H9 (cell line): ENCODE results near the gene EIF4E2. TPM values are rescaled to one million over a fixed set of nuclear protein-coding genes. Genes with fewer than 3 reads are reported as not detected.

Source experiments
- DNase-seq: peaks from one replicate; pipeline ENCODE4 v3.0.0-alpha.2; 2017
- H2AFZ ChIP-seq: one replicate; pipeline ENCODE4 v1.6.1; 2013; ENCODE audit warnings: mild to moderate bottlenecking, low read length, control low read depth, moderate library complexity
- H2AK5ac ChIP-seq: 2 replicates; pipeline ENCODE4 v1.6.1; 2013; ENCODE audit warnings: low read length, control low read depth, mixed read lengths; ENCODE audit not compliant: insufficient read length
- H2BK120ac ChIP-seq: one replicate; pipeline ENCODE4 v1.6.1; 2013; ENCODE audit warnings: low read depth, mild to moderate bottlenecking, low read length, control low read depth, inconsistent platforms; ENCODE audit not compliant: poor library complexity, severe bottlenecking
- H2BK12ac ChIP-seq: 2 replicates; pipeline ENCODE4 v1.6.1; 2013; ENCODE audit warnings: low read length, control low read depth, mixed read lengths, low read depth; ENCODE audit not compliant: insufficient read length
- H2BK15ac ChIP-seq: 2 replicates; pipeline ENCODE4 v1.6.1; 2013; ENCODE audit warnings: low read depth, low read length, control low read depth
- H2BK20ac ChIP-seq: one replicate; pipeline ENCODE4 v1.6.1; 2013; ENCODE audit warnings: low read depth, mild to moderate bottlenecking, low read length, control low read depth, inconsistent platforms; ENCODE audit not compliant: poor library complexity, severe bottlenecking
- H2BK5ac ChIP-seq: 2 replicates; pipeline ENCODE4 v1.6.1; 2013; ENCODE audit warnings: low read length, control low read depth, mixed read lengths; ENCODE audit not compliant: insufficient read length
- H3K14ac ChIP-seq: 2 replicates; pipeline ENCODE4 v1.6.1; 2013; ENCODE audit warnings: low read length, control low read depth; ENCODE audit not compliant: insufficient read depth
- H3K18ac ChIP-seq: 2 replicates; pipeline ENCODE4 v1.6.1; 2013; ENCODE audit warnings: low read depth, mild to moderate bottlenecking, mixed read lengths, low read length, control low read depth; ENCODE audit not compliant: insufficient read length
- H3K23ac ChIP-seq: 2 replicates; pipeline ENCODE4 v1.6.1; 2013; ENCODE audit warnings: low read length, control low read depth, mixed read lengths, low read depth; ENCODE audit not compliant: insufficient read length
- H3K23me2 ChIP-seq: 2 replicates; pipeline ENCODE4 v1.6.1; 2013; ENCODE audit warnings: low read depth, mild to moderate bottlenecking, mixed read lengths, low read length, control low read depth; ENCODE audit not compliant: insufficient read length, poor library complexity, severe bottlenecking
- H3K27ac ChIP-seq: 2 replicates; pipeline ENCODE4 v1.5.1; 2013; ENCODE audit warnings: low read length, control low read depth, mixed read lengths, low read depth; ENCODE audit not compliant: insufficient read length
- H3K27me3 ChIP-seq: 2 replicates; pipeline ENCODE4 v1.6.1; 2013; ENCODE audit warnings: low read length, control low read depth, inconsistent platforms; ENCODE audit not compliant: insufficient read depth
- H3K4ac ChIP-seq: 2 replicates; pipeline ENCODE4 v1.6.1; 2013; ENCODE audit warnings: low read depth, mild to moderate bottlenecking, control low read depth, inconsistent platforms, low read length, moderate library complexity
- H3K4me1 ChIP-seq: 2 replicates; pipeline ENCODE4 v1.6.1; 2013; ENCODE audit warnings: low read length, control low read depth, inconsistent platforms; ENCODE audit not compliant: insufficient read depth
- H3K4me2 ChIP-seq: 2 replicates; pipeline ENCODE4 v1.6.1; 2013; ENCODE audit warnings: low read length, control low read depth, mixed read lengths; ENCODE audit not compliant: insufficient read length, insufficient read depth
- H3K56ac ChIP-seq: 2 replicates; pipeline ENCODE4 v1.6.1; 2013; ENCODE audit warnings: low read depth, mild to moderate bottlenecking, mixed read lengths, low read length, control low read depth; ENCODE audit not compliant: insufficient read length
- H3K79me1 ChIP-seq: 2 replicates; pipeline ENCODE4 v1.6.1; 2013; ENCODE audit warnings: low read depth, mild to moderate bottlenecking, moderate library complexity, low read length, control low read depth, inconsistent platforms; ENCODE audit not compliant: insufficient read depth, poor library complexity, severe bottlenecking
- H3K79me2 ChIP-seq: 2 replicates; pipeline ENCODE4 v1.6.1; 2013; ENCODE audit warnings: low read length, control low read depth, inconsistent platforms; ENCODE audit not compliant: insufficient read depth
- H3K9ac ChIP-seq: 2 replicates; pipeline ENCODE4 v1.6.1; 2013; ENCODE audit warnings: low read length, control low read depth, mixed read lengths; ENCODE audit not compliant: insufficient read length; ENCODE audit errors: extremely low read depth
- H3K9me3 ChIP-seq: one replicate; pipeline ENCODE4 v1.6.1; 2013; ENCODE audit warnings: low read depth, low read length, inconsistent platforms; ENCODE audit not compliant: control insufficient read depth
- H3T11ph ChIP-seq: one replicate; pipeline ENCODE4 v1.6.1; 2013; ENCODE audit warnings: mild to moderate bottlenecking, low read length, control low read depth, inconsistent platforms
- H4K20me1 ChIP-seq: one replicate; pipeline ENCODE4 v1.6.1; 2013; ENCODE audit not compliant: control insufficient read depth, insufficient read length, insufficient read depth
- H4K5ac ChIP-seq: 2 replicates; pipeline ENCODE4 v1.6.1; 2013; ENCODE audit warnings: low read depth, mild to moderate bottlenecking, mixed read lengths, low read length, control low read depth; ENCODE audit not compliant: insufficient read length
- H4K8ac ChIP-seq: replicated peaks from 2 replicates; pipeline ENCODE4 v1.6.1; 2013; ENCODE audit warnings: low read length, control low read depth, mixed read lengths, low read depth; ENCODE audit not compliant: insufficient read length
- H4K91ac ChIP-seq: 2 replicates; pipeline ENCODE4 v1.6.1; 2013; ENCODE audit warnings: low read depth, mild to moderate bottlenecking, moderate library complexity, mixed read lengths, low read length, control low read depth; ENCODE audit not compliant: insufficient read length
- H3K27ac Mint-ChIP-seq, 3 experiments: 2 replicates in 2 of 3; 3 replicates in 1 of 3; pipeline ENCODE4 v1.8.0; 2020 to 2021; ENCODE audit warnings: mixed read lengths in 3 of 3, mild to moderate bottlenecking in 1 of 3, moderate library complexity in 1 of 3
- H3K27me3 Mint-ChIP-seq: 2 replicates; pipeline ENCODE4 v1.8.0; 2021; ENCODE audit warnings: low read depth, mild to moderate bottlenecking, moderate library complexity, mixed read lengths
- H3K36me3 Mint-ChIP-seq, 3 experiments: 2 replicates in 2 of 3; 3 replicates in 1 of 3; pipeline ENCODE4 v1.8.0; 2020 to 2021; ENCODE audit warnings: low read depth in 3 of 3, mixed read lengths in 3 of 3; ENCODE audit not compliant: insufficient read depth in 1 of 3
- H3K4me1 Mint-ChIP-seq, 2 experiments: 2 replicates each; pipeline ENCODE4 v1.8.0; 2020; ENCODE audit warnings: mixed read lengths in 2 of 2
- H3K4me3 Mint-ChIP-seq, 2 experiments: 2 replicates in 1 of 2; 3 replicates in 1 of 2; pipeline ENCODE4 v1.8.0; 2020 to 2021; ENCODE audit warnings: mild to moderate bottlenecking in 2 of 2, mixed read lengths in 2 of 2, moderate library complexity in 1 of 2
- H3K9me3 Mint-ChIP-seq, 2 experiments: 2 replicates in 1 of 2; 3 replicates in 1 of 2; pipeline ENCODE4 v1.8.0; 2020; ENCODE audit warnings: mild to moderate bottlenecking in 2 of 2, mixed read lengths in 2 of 2, moderate library complexity in 1 of 2
- WGBS: extraction: QIAGEN DNeasy Blood & Tissue Kit; methylation state at CpG from one replicate; pipeline ENCODE4 v1.1.7; 2013; ENCODE audit warnings: missing lambda C conversion rate, low lambda C conversion rate, mixed read lengths; ENCODE audit not compliant: insufficient read length; ENCODE audit errors: extremely low coverage; 5-methylcytosine and 5-hydroxymethylcytosine counted together
- total RNA-seq: library from RNA; stranded (reverse); gene quantifications from 2 replicates; pipeline ENCODE4 v1.2.1, GENCODE V29; 2021
- TF ChIP-seq, protein P1 (sequence below): fragments of 200-600 bp; sonication (generic); conservative IDR thresholded peaks from 3 replicates; pipeline ENCODE4 v1.8.0; 2021; ENCODE audit warnings: antibody characterized with exemption, mild to moderate bottlenecking

Gene EIF4E2
- total RNA-seq, 1 experiment from 2014 or later: 109 TPM

DNA sequence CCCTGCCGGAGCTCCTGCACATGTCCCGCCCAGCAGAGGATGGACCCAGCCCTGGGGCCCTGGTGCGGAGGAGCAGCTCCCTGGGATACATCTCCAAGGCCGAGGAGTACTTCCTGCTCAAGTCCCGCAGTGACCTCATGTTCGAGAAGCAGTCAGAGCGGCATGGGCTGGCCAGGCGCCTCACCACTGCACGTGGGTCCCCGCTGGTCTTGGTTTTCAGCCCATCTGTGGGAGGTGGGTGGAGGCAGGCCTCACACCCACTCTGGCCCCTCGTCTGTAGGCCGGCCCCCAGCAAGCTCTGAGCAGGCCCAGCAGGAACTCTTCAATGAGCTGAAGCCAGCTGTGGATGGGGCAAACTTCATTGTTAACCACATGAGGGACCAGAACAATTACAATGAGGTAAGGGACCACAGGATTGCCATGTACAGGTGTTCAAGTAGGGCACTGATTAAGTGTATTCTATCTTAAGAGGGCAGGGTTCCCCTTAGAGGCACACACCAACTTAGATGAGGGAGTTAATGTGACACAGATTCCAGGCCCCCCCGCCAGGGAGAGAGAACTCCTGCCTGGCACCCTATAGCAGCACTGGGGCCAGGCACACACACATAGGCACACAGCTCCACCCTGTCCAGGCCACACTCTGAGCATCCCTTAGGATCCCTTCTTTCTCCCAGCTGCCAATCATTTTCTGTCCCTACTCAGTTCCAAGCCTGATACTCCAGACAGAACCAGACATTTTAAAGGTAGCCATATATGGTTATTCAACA, 16.4 kb upstream of the EIF4E2 start:
- Histone ChIP-seq H3K9ac (no peak overlapping the region), H3K14ac (no peak overlapping the region), H3K23me2 (no peaks in the 10 kb centered on the region), H3K4me2 (no peak overlapping the region), H4K91ac (no peak overlapping the region), H3K27me3 (no peaks in the 10 kb centered on the region), H4K8ac (no peak overlapping the region), H2AK5ac (no peak overlapping the region), H2BK120ac (no peak overlapping the region), H2BK12ac (no peak overlapping the region), H2BK5ac (no peak overlapping the region), H3K23ac (no peak overlapping the region), H2AFZ (no peak overlapping the region), H4K5ac (no peak overlapping the region), H3K9me3 (no peaks in the 10 kb centered on the region), H3T11ph (no peak overlapping the region), H3K4ac (no peak overlapping the region), H3K56ac (no peak overlapping the region), H3K27ac (no peak overlapping the region), H3K79me1 (no peaks in the 10 kb centered on the region), H4K20me1 (no peaks in the 10 kb centered on the region), H2BK15ac (no peak overlapping the region), H3K79me2 (no peaks in the 10 kb centered on the region), H3K4me1 (peaks cover 4% of the 10 kb centered on the region; the same call in 1 of the 2 replicates), H3K18ac (no peak overlapping the region), H2BK20ac (no peak overlapping the region)
- Mint-ChIP-seq H3K27ac (peak overlapping the region in 1 of 3 experiments; percentile 27; a peak in 1 of 7 replicates), H3K4me3 (no peak overlapping the region), H3K27me3 (peaks cover 21% of the 10 kb centered on the region), H3K36me3 (peaks cover 0 to 3% (median 0%) of the 10 kb centered on the region in 3 experiments; a peak in 1 of 7 replicates), H3K9me3 (peaks cover 4 to 8% of the 10 kb centered on the region in 2 experiments; a peak in 4 of 5 replicates), H3K4me1 (peaks cover 25 to 34% of the 10 kb centered on the region in 2 experiments)
- WGBS: no CpG with 5 or more reads among the region's 13 CpGs
- DNase-seq: no peak
- TF ChIP-seq, protein P1, sequence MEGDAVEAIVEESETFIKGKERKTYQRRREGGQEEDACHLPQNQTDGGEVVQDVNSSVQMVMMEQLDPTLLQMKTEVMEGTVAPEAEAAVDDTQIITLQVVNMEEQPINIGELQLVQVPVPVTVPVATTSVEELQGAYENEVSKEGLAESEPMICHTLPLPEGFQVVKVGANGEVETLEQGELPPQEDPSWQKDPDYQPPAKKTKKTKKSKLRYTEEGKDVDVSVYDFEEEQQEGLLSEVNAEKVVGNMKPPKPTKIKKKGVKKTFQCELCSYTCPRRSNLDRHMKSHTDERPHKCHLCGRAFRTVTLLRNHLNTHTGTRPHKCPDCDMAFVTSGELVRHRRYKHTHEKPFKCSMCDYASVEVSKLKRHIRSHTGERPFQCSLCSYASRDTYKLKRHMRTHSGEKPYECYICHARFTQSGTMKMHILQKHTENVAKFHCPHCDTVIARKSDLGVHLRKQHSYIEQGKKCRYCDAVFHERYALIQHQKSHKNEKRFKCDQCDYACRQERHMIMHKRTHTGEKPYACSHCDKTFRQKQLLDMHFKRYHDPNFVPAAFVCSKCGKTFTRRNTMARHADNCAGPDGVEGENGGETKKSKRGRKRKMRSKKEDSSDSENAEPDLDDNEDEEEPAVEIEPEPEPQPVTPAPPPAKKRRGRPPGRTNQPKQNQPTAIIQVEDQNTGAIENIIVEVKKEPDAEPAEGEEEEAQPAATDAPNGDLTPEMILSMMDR: no peak
